K562 (cell line): ENCODE measurements around the gene CDC45. TPM values are rescaled to one million over a fixed set of nuclear protein-coding genes. Genes with fewer than 3 reads are reported as not detected.

Experiments used
- BRF1 ChIP-seq: IDR thresholded peaks from 3 replicates; pipeline ENCODE4 v1.6.1; 2011; ENCODE audit warnings: borderline replicate concordance, mild to moderate bottlenecking; ENCODE audit not compliant: insufficient read length; ENCODE audit errors: extremely low read depth
- CBX5 ChIP-seq: IDR thresholded peaks from 2 replicates; pipeline ENCODE4 v1.6.1; 2014; ENCODE audit warnings: low read depth, borderline replicate concordance
- CREBBP ChIP-seq: IDR thresholded peaks from one replicate; pipeline ENCODE4 v1.6.1; 2012; ENCODE audit warnings: low read depth, mild to moderate bottlenecking, control low read depth, inconsistent platforms, low read length
- DNMT1 ChIP-seq: fragments of 450-650 bp; IDR thresholded peaks from 2 replicates; pipeline ENCODE4 v1.6.1; 2016; ENCODE audit warnings: antibody characterized with exemption, mild to moderate bottlenecking
- FOXP1 ChIP-seq: sonication (generic); formaldehyde crosslinking; IDR thresholded peaks from 2 replicates; pipeline ENCODE4 v1.8.0; 2022; ENCODE audit warnings: mild to moderate bottlenecking, missing genetic modification reagents
- HDAC2 ChIP-seq: fragments of 450-650 bp; IDR thresholded peaks from 2 replicates; pipeline ENCODE4 v1.6.1; 2016; ENCODE audit warnings: mild to moderate bottlenecking
- HNRNPL ChIP-seq: fragments of 200-400 bp; formaldehyde crosslinking; IDR thresholded peaks from 2 replicates; pipeline ENCODE4 v1.6.1; 2017; ENCODE audit warnings: low read depth, mild to moderate bottlenecking, low read length
- KDM5B ChIP-seq: fragments of 200-600 bp; sonication (generic); IDR thresholded peaks from 2 replicates; pipeline ENCODE4 v1.6.1; 2012; ENCODE audit warnings: low read depth, mild to moderate bottlenecking, moderate library complexity, low read length, control low read depth, inconsistent platforms; ENCODE audit not compliant: insufficient replicate concordance
- MAFK ChIP-seq: IDR thresholded peaks from 2 replicates; pipeline ENCODE4 v1.6.1; 2011; ENCODE audit warnings: low read length, improper control_type of control experiment
- MYNN ChIP-seq, 2 experiments: sonication (generic); formaldehyde crosslinking in 1 of 2; IDR thresholded peaks; 2 replicates each; pipeline versions ENCODE4 v1.5.0 to v1.6.1; 2016 to 2020; ENCODE audit warnings: antibody characterized with exemption in 1 of 2, missing genetic modification reagents in 1 of 2
- POLR2A ChIP-seq: fragments of 450-650 bp; conservative IDR thresholded peaks from 2 replicates; pipeline ENCODE4 v1.6.1; 2016
- SMAD1 ChIP-seq: fragments of 150-350 bp; IDR thresholded peaks from 2 replicates; pipeline ENCODE4 v1.6.1; 2014; ENCODE audit warnings: low read length, low read depth; ENCODE audit not compliant: partially characterized antibody
- SMARCA5 ChIP-seq: fragments of 450-650 bp; IDR thresholded peaks from 2 replicates; pipeline ENCODE4 v1.6.1; 2016
- TAF7 ChIP-seq: fragments of 450-650 bp; IDR thresholded peaks from 2 replicates; pipeline ENCODE4 v1.6.1; 2016; ENCODE audit warnings: missing genetic modification characterization, missing compliant biosample characterization
- WHSC1 ChIP-seq: IDR thresholded peaks from one replicate; pipeline ENCODE4 v1.6.1; 2012; ENCODE audit warnings: low read length, control low read depth, inconsistent platforms
- ZFP30 ChIP-seq: fragments of 250-450 bp; sonication (Bioruptor Pico); IDR thresholded peaks from 2 replicates; pipeline ENCODE4 v1.8.0; 2022; ENCODE audit warnings: moderate library complexity, mild to moderate bottlenecking, inconsistent platforms, borderline replicate concordance
- ZNF146 ChIP-seq: IDR thresholded peaks from one replicate; pipeline ENCODE4 v1.6.1; 2018; ENCODE audit warnings: missing compliant biosample characterization; ENCODE audit not compliant: unreplicated experiment
- ZNF232 ChIP-seq: sonication (generic); formaldehyde crosslinking; IDR thresholded peaks from 2 replicates; pipeline ENCODE4 v1.8.0; 2022; ENCODE audit warnings: mild to moderate bottlenecking, missing genetic modification reagents
- ZNF551 ChIP-seq: fragments of 250-450 bp; sonication (Bioruptor Pico); IDR thresholded peaks from 2 replicates; pipeline ENCODE4 v1.5.0; 2021; ENCODE audit warnings: mild to moderate bottlenecking, moderate library complexity
- polyA plus RNA-seq, 8 experiments: library from polyadenylated mRNA; depleted of rRNA in 4 of 8; stranded (reverse) in 5 of 8; unstranded in 3 of 8; fragments of >200 nt; fragmentation: Nextera tagmentation in 2 of 8; fragmentation: Illumina TruSeq in 1 of 8; extraction: Ambion mirVana in 2 of 8; extraction: Trizol in 1 of 8; gene quantifications; 2 replicates each; pipeline versions ENCODE4 v1.2.1 to v1.2.3, GENCODE V29; 2011 to 2014; ENCODE audit warnings: inconsistent platforms in 1 of 8, missing spikeins in 1 of 8
- total RNA-seq, 7 experiments: library from RNA; depleted of rRNA in 6 of 7; stranded (reverse); fragments of >200 nt in 6 of 7; fragmentation: Illumina TruSeq in 2 of 7; extraction: Trizol in 2 of 7; gene quantifications; 2 replicates each; pipeline versions ENCODE4 v1.2.1 to v1.2.3, GENCODE V29; 2011 to 2021; ENCODE audit warnings: low replicate concordance in 1 of 7
- TF ChIP-seq, protein P1 (sequence below): fragments of 450-650 bp; formaldehyde crosslinking; IDR thresholded peaks from 2 replicates; pipeline ENCODE4 v1.4.0; 2020; ENCODE audit warnings: mild to moderate bottlenecking, moderate library complexity
- TF ChIP-seq, protein P2 (sequence below): fragments of 200-800 bp; sonication (Bioruptor generic); IDR thresholded peaks from 2 replicates; pipeline ENCODE4 v1.6.1; 2016; ENCODE audit warnings: missing genetic modification characterization, missing compliant biosample characterization
- TF ChIP-seq, protein P3 (sequence below): sonication (generic); formaldehyde crosslinking; IDR thresholded peaks from 2 replicates; pipeline ENCODE4 v1.8.1; 2023; ENCODE audit warnings: mild to moderate bottlenecking, missing genetic modification reagents

The CDC45 gene
- total and polyA plus RNA-seq, 9 of the 15 experiments (the other 6 are each of a cell fraction or from before 2014, with no cell fraction given): 251 to 580 (median 410) TPM

DNA sequence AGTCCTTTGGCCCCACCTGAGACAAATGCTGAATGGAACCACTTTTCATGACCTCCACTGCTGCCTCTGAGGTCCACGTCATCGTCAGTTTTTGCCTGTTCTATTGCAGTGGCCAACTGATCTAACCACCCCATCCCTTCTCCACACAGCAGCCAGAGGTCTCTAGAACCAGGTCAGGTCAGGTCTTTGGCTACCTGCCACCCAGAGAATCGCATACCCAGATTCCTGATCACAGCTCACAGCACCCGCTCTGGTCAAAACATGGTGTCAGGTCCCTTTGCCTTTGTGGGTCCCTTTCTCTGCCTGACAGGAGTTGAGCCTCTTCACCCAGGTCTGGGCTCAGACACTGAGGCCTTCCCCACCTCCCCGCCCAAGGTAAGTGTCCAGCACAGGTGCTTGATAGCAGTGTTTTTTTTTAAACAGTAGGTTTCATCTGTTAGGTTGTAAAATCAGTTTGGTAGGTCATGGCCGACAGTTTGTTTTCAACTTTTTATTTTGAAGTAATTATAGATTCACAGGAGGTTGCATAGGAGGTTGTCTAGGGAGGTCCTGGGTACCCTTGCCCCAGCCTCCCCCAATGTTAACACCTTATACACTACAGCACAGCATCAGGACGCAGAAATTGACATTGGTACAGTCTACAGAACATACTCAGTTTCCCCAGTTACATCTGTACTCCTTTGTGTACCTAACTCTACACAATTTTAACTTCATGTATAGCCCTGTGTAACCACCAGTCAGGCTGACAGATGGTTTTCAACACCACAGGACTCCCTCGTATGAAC, 39.1 kb upstream of the CDC45 start (continued):
- TF ChIP-seq MYNN (IDR thresholded peaks at IDR 0.05): no peak
- no peak for TF ChIP-seq MYNN (CRISPR knock-in tag; IDR thresholded peaks at IDR 0.05)
- no peak for TF ChIP-seq CBX5
- no peak for TF ChIP-seq ZFP30 (CRISPR knock-in tag)
- no peak for TF ChIP-seq ZNF551 (CRISPR knock-in tag)
- TF ChIP-seq CREBBP: no peak
- TF ChIP-seq MAFK: no peak
- peak; percentile 56 for TF ChIP-seq KDM5B
- no peak for TF ChIP-seq SMAD1
- no peak for TF ChIP-seq ZNF232
- TF ChIP-seq ZNF146 (CRISPR knock-in tag): no peak
- TF ChIP-seq, protein P1, sequence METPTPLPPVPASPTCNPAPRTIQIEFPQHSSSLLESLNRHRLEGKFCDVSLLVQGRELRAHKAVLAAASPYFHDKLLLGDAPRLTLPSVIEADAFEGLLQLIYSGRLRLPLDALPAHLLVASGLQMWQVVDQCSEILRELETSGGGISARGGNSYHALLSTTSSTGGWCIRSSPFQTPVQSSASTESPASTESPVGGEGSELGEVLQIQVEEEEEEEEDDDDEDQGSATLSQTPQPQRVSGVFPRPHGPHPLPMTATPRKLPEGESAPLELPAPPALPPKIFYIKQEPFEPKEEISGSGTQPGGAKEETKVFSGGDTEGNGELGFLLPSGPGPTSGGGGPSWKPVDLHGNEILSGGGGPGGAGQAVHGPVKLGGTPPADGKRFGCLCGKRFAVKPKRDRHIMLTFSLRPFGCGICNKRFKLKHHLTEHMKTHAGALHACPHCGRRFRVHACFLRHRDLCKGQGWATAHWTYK: no peak
- TF ChIP-seq TAF7 (tag): no peak
- TF ChIP-seq, protein P2, sequence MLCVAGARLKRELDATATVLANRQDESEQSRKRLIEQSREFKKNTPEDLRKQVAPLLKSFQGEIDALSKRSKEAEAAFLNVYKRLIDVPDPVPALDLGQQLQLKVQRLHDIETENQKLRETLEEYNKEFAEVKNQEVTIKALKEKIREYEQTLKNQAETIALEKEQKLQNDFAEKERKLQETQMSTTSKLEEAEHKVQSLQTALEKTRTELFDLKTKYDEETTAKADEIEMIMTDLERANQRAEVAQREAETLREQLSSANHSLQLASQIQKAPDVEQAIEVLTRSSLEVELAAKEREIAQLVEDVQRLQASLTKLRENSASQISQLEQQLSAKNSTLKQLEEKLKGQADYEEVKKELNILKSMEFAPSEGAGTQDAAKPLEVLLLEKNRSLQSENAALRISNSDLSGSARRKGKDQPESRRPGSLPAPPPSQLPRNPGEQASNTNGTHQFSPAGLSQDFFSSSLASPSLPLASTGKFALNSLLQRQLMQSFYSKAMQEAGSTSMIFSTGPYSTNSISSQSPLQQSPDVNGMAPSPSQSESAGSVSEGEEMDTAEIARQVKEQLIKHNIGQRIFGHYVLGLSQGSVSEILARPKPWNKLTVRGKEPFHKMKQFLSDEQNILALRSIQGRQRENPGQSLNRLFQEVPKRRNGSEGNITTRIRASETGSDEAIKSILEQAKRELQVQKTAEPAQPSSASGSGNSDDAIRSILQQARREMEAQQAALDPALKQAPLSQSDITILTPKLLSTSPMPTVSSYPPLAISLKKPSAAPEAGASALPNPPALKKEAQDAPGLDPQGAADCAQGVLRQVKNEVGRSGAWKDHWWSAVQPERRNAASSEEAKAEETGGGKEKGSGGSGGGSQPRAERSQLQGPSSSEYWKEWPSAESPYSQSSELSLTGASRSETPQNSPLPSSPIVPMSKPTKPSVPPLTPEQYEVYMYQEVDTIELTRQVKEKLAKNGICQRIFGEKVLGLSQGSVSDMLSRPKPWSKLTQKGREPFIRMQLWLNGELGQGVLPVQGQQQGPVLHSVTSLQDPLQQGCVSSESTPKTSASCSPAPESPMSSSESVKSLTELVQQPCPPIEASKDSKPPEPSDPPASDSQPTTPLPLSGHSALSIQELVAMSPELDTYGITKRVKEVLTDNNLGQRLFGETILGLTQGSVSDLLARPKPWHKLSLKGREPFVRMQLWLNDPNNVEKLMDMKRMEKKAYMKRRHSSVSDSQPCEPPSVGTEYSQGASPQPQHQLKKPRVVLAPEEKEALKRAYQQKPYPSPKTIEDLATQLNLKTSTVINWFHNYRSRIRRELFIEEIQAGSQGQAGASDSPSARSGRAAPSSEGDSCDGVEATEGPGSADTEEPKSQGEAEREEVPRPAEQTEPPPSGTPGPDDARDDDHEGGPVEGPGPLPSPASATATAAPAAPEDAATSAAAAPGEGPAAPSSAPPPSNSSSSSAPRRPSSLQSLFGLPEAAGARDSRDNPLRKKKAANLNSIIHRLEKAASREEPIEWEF (CRISPR knock-in tag): no peak
- no peak for TF ChIP-seq SMARCA5
- peak; percentile 94 for TF ChIP-seq WHSC1
- no peak for TF ChIP-seq HNRNPL
- no peak for TF ChIP-seq BRF1
- TF ChIP-seq HDAC2: no peak
- TF ChIP-seq, protein P3, sequence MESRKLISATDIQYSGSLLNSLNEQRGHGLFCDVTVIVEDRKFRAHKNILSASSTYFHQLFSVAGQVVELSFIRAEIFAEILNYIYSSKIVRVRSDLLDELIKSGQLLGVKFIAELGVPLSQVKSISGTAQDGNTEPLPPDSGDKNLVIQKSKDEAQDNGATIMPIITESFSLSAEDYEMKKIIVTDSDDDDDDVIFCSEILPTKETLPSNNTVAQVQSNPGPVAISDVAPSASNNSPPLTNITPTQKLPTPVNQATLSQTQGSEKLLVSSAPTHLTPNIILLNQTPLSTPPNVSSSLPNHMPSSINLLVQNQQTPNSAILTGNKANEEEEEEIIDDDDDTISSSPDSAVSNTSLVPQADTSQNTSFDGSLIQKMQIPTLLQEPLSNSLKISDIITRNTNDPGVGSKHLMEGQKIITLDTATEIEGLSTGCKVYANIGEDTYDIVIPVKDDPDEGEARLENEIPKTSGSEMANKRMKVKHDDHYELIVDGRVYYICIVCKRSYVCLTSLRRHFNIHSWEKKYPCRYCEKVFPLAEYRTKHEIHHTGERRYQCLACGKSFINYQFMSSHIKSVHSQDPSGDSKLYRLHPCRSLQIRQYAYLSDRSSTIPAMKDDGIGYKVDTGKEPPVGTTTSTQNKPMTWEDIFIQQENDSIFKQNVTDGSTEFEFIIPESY (CRISPR knock-in tag): no peak
- peak; percentile 34; the same call in 1 of the 2 replicates for TF ChIP-seq POLR2A
- no peak for TF ChIP-seq FOXP1 (CRISPR knock-in tag)
- no peak for TF ChIP-seq DNMT1
